Stimulated activated CD4-positive, alpha-beta T cell treated with anti-CD3 and anti-CD28 coated beads, Interleukin-12 subunit alpha, Interleukin-12 subunit beta, amount 100 ng/mL, for 24 hours (primary cell): ENCODE results near the gene COLEC12.

Experiments
- DNase-seq, 2 experiments: peaks; one replicate each; pipeline ENCODE4 v3.0.0-alpha.2; 2020; ENCODE audit warnings: low read depth in 2 of 2

COLEC12 gene

GRCh38 chr18:289026-289425 is 211.5 kb downstream of the COLEC12 start:
- no peak for DNase-seq

GRCh38 chr18:286515-287310 is 213.8 kb downstream of the COLEC12 start:
- no peak for DNase-seq

GRCh38 chr18:285817-286216 is 214.7 kb downstream of the COLEC12 start:
- DNase-seq = no peak

GRCh38 chr18:275486-275885 is 225.0 kb downstream of the COLEC12 start:
- DNase-seq = no peak

- DNase-seq = no peak
Observed at GRCh38 chr18:274313-274712, 226.2 kb downstream of the COLEC12 start.

GRCh38 chr18:273525-273924 is 227.0 kb downstream of the COLEC12 start:
- DNase-seq = no peak

GRCh38 chr18:272650-273049 is 227.9 kb downstream of the COLEC12 start:
- DNase-seq = no peak

- no peak for DNase-seq
Observed at GRCh38 chr18:269480-270095, 230.9 kb downstream of the COLEC12 start.

GRCh38 chr18:267688-268552 is 232.6 kb downstream of the COLEC12 start, which contains the start of gene THOC1:
THOC1 (minus strand) TSS chr18:268047; CDS start chr18:268019, 28 bp downstream.
- DNase-seq = peak; percentile 92 to 94

GRCh38 chr18:267380-267687 is 233.2 kb downstream of the COLEC12 start:
- DNase-seq = no peak
